Activated CD4-positive, alpha-beta T cell treated with anti-CD3 and anti-CD28 coated beads for 4 hours (primary cell): Measurements from ENCODE around the gene SEC62.

Source experiments
- DNase-seq, 2 donors: peaks; one replicate each; pipeline ENCODE4 v3.0.0-alpha.2; 2020

SEC62 gene

GRCh38 chr3:169966428-169966950 lies at the start of gene SEC62:
TSS of gene SEC62 (plus strand) at chr3:169966807. CDS start at chr3:169966823, 16 bp downstream.
- DNase-seq: peak; percentile 92 to 96

GRCh38 chr3:169923189-169923588 lies 43.4 kb upstream of the SEC62 start:
- no peak for DNase-seq

GRCh38 chr3:169923831-169924230 lies 42.8 kb upstream of the SEC62 start:
- no peak for DNase-seq

- DNase-seq: no peak
Measured at GRCh38 chr3:169929830-169930519, 36.6 kb upstream of the SEC62 start.

GRCh38 chr3:169930843-169931242 lies 35.8 kb upstream of the SEC62 start:
- DNase-seq: no peak

- no peak for DNase-seq
Measured at GRCh38 chr3:169931747-169932520, 34.7 kb upstream of the SEC62 start.

- DNase-seq: no peak
Measured at GRCh38 chr3:169939320-169939719, 27.3 kb upstream of the SEC62 start.

GRCh38 chr3:169939751-169940150 lies 26.9 kb upstream of the SEC62 start:
- DNase-seq: no peak

- no peak for DNase-seq
Measured at GRCh38 chr3:169940470-169941181, 26.0 kb upstream of the SEC62 start.

GRCh38 chr3:169945313-169945712 lies 21.3 kb upstream of the SEC62 start:
- DNase-seq: no peak

GRCh38 chr3:169946336-169946735 lies 20.3 kb upstream of the SEC62 start:
- no peak for DNase-seq

GRCh38 chr3:169948559-169949448 lies 17.8 kb upstream of the SEC62 start:
- DNase-seq: no peak

- no peak for DNase-seq
Measured at GRCh38 chr3:169952045-169952444, 14.6 kb upstream of the SEC62 start.

GRCh38 chr3:169953462-169954141 lies 13.0 kb upstream of the SEC62 start:
- DNase-seq: no peak

GRCh38 chr3:169954142-169954756 lies 12.4 kb upstream of the SEC62 start:
- no peak for DNase-seq

GRCh38 chr3:169955406-169955805 lies 11.2 kb upstream of the SEC62 start:
- no peak for DNase-seq

GRCh38 chr3:169964176-169964575 lies 2.4 kb upstream of the SEC62 start:
- DNase-seq: no peak

GRCh38 chr3:169965562-169966427 lies 812 bp upstream of the SEC62 start:
- no peak for DNase-seq

GRCh38 chr3:169966951-169967915 lies 626 bp downstream of the SEC62 start:
- peak; percentile 14 to 19 for DNase-seq
